GM18861 (cell line): ENCODE measurements around the gene EPHB2.

ENCODE experiments used
- ATAC-seq: cut with Tn5 transposase; IDR thresholded peaks from one replicate; pipeline ENCODE4 v1.9.1; 2021; ENCODE audit not compliant: unreplicated experiment

The EPHB2 gene

DNA sequence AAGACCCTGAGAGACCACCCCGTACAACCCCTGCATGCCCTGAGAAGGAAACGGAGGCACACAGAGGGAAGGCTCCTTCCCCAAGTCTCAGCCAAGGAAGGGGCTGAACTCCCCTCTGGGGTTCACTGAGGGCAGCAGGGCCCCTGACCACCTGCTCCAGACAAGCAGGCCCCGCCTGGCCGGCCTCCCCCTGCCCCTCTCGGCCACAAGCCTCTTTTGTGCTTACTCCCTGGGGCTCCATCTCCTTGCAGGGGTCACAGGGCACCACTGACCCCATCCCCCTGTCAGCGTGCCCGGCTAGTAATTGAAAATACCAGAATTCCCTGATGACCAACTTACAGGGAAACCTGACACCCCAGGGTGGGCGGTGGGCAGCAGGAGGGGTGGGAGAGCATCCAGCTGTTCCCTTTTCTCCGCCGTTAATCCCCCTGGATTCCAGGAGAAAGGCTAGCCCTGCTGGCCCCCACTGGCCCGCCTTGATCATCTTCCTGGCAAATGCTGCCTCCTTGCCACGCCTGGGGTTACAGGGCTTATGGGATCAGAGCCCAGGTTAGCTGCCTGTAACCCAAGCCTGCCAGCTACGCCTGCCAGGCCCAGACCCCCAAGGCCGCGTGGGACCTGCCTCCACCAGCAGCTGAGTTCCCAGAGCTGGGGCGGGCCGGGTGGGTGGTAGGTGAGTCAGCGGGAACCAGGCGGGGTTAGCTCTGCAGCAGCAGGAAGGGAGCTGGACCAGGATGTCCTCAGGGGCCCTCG is 165.9 kb downstream of the EPHB2 start:
- ATAC-seq = no peak

DNA sequence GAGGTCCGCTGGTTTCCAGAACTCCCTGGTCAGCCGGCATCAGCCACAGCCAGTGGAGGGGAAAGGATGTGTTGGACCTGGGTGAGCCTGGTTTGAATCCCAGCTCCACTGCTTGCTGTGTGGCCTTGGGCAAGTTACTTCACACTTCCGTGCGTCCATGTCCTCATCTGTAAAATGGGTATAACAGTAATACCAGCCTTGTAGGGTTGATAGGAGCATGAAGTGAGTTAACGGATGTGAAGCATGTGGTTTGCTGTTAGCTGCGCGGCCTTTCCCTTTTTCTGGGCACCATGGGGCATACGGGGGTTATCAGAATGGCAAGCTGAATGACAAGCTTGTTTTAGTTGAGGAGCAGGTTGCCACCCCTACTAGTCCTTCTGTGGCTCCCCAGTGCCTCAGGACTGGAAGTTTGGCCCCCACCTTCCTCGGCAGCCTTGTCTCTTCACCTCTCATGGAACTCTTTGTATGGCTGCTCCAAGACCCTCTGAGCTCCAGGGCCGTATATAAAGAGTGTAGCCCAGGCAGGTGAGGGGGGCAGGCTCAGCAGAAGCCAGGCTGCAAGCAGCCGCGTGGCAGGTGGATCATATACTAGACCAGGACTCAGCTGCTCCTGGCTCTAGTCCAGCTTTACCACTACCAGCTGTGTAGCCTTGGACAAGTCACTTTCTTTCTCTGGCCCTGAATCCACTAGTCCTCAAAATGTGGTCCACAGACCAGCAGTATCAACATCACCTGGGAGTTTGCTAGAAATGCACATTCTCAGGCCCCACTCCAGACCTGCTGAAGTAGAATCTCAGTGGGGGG is 166.7 kb downstream of the EPHB2 start:
- no peak for ATAC-seq

- no peak for ATAC-seq
Measured at GRCh38 chr1:22877980-22878379, 167.3 kb downstream of the EPHB2 start.

DNA sequence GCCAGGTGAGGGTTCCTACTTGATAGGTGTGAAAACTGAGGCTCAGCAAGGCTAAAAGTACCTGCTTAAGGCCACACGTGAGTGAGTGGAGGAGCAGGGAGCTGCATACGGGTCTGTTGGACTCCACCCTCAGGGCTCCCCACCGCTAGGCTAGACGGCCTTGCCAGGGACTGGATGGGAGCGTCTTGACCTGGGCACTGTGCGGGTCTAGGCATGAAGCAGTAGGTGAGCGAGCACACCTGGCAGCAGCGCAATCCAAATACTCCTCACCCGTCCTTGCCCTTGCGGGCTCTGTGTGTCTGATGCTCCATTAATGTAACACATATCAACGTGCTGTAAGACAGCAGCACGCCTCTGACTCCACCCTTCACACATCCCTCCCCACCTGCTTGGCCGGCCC is 168.0 kb downstream of the EPHB2 start:
- no peak for ATAC-seq

DNA sequence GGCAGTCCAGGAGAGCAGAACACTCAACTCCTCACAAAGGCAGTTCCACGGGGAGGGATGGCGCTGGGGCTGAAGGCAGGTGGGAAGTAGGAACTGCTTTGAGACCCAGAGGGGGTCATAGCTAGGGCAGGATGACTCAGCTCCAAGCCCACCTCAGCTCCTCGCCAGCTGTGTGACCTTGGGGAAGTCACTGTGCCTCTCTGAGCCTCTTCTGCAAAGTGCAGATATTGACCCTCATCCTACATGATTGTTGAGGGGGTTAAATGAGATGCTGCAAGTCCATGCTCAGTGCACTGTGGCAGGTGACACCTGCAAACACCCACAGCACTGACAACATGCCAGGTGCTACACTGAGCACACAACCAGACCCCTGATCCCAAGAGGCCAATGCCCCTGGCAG is 168.8 kb downstream of the EPHB2 start:
- no peak for ATAC-seq

DNA sequence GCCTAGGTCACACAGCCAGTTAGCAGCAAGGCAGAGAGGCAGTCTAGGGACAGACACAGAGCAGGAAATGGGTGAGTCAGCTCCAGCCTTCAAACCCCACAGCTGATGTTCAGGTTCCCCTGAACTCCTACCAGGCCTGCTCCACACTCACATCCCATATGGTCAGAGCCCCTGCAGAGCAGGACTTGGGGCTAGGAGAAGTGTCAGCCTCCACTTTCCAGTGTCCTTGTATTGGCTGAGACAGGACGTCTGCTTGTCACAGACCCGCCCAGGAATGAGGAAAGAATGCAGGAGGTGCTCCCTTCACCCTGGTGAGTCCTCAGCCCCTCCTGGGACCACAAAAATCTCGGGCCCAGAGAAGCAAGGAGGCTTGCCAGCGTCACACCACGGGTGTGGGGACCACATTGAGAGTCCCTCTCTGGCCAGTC is 169.5 kb downstream of the EPHB2 start:
- no peak for ATAC-seq

DNA sequence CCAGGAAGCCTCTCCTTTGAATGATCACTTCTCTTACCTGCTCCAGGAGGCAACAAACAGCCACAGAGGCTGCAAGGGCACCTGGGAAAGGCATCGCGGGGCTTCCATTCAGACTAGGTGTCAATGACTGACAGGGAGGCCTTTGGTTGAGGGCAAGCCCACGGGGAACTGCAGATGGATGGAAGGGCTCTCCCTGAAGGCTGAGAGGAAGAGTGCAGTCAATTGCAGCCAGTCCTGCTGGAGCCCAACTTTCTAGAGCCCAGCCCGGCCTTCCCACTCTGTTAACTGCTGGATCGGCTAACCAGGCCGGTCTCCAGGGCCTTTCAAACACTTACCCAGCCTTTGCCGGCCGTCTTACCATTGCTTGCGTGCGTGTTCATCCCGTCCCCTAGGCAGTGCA is 172.8 kb downstream of the EPHB2 start:
- ATAC-seq = no peak

DNA sequence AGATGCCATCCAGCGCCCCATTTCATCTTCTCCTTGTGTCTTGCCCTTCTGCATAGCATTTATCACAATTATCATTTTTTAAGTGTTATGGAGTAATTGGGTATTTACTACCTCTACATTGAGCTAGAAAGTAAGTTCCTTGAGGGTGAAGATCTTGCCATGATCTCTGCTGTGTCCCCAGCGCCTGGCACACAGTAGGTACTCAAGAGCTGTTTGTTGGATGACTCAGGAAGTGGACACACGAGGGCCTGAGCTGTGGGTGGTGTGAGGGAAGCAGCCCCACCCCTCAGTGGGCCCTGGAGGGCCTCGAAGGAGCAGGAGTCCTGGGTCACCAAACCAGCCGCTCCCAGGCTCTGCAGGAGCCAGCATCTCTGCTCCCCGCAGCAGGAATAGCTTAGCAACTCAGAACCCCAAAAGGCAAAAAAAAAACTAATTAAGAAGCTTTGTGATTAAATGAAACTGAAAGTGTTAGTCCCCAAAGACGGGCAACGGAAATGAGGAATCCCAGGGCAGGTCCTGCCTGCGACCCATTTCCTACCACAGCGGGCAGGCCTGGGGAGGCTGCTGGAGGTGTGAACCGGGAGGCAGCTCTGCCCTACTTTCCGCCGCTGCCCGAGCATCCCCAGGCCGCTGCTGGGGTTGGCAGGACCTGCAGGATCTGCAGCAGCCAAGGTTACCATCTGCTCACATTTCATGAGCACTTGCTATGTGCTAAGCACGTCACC is 174.3 kb downstream of the EPHB2 start:
- ATAC-seq = no peak

- no peak for ATAC-seq
Measured at GRCh38 chr1:22886211-22886610, 175.6 kb downstream of the EPHB2 start.

GRCh38 chr1:22887491-22887890 is 176.9 kb downstream of the EPHB2 start:
- ATAC-seq = no peak

- ATAC-seq = no peak
Measured at GRCh38 chr1:22888320-22889075, 177.9 kb downstream of the EPHB2 start.

DNA sequence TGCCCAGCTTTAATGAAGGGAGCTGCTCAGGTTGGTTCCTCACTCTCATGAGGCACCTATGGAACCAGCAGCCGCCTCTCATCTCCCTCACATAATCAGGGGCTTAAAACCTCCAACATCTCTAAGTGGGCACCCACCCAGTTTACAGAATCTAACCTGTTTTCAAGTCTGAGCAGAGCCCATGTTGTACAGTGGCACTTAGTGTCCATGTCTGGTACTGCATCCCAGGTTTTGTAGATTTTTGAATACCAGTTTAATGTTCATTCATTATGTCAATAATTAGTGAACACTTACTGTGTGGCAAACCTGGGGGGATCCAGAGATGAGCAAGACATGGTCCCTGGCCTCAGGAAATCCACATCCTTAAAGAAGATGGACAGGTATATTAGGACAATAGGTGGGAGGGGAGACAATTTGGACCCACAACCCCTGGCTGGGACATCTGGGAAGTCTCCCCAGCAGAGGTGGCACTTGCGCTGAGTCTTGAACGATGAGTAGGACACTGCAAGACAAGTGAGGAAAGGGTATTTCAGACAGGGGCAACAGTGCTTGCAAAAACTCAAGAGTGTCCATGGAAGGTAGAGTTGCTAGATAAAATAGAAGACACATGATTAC is 178.7 kb downstream of the EPHB2 start:
- ATAC-seq = no peak

- ATAC-seq = no peak
Measured at GRCh38 chr1:22892789-22893188, 182.2 kb downstream of the EPHB2 start.

GRCh38 chr1:22893292-22893691 is 182.7 kb downstream of the EPHB2 start:
- ATAC-seq = no peak

GRCh38 chr1:22895357-22895756 is 184.7 kb downstream of the EPHB2 start:
- no peak for ATAC-seq

GRCh38 chr1:22896184-22896583 is 185.5 kb downstream of the EPHB2 start:
- no peak for ATAC-seq

DNA sequence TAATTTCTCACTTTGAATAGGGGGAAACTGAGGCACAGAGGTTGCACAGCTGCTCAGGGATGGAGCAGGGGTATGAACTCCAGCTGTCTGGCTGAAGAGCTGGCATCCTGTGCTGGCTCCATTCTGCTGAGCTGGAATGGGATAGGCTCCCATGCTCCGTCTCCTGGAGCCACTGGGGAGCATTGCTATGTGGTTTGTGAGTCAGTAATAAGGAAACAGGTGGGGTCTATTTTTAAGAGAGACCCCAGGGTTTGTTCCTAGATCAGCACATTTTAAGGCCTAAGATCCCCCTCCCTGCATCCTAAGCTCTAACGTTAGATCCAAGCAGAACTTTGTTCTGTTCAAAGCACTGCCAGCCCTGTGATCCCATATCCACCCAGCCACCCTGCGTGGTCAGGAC is 189.8 kb downstream of the EPHB2 start:
- no peak for ATAC-seq

DNA sequence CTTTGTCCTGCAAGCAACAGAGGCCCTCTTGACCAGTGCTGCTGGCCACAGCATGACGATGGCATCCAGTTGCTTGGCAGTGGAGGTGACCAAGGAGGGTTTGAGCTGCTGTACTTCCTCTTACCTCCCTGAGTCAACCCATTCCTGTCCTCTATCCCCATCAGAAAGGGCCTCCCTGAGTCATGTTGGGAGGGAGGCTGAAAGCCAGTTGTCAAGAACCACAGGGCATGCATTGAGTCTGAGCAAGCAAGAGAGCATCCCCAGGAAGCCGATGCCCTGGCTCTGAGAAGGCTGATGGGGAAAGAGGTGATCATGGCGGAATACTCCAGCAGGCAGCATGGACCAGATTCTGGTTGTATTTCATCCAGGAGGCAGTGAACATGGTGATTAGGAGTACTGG is 192.5 kb downstream of the EPHB2 start:
- no peak for ATAC-seq

GRCh38 chr1:22906968-22907367 is 196.3 kb downstream of the EPHB2 start:
- ATAC-seq = no peak

- ATAC-seq = no peak
Measured at GRCh38 chr1:22907528-22907927, 196.9 kb downstream of the EPHB2 start.
